ENCODE data around the gene ATP5MK.
"Not testable (repeated sequence)": the region's sequence is repeated elsewhere in the genome, so short reads cannot be mapped to it uniquely, and the experiment has no call there.

ATP5MK gene

DNA sequence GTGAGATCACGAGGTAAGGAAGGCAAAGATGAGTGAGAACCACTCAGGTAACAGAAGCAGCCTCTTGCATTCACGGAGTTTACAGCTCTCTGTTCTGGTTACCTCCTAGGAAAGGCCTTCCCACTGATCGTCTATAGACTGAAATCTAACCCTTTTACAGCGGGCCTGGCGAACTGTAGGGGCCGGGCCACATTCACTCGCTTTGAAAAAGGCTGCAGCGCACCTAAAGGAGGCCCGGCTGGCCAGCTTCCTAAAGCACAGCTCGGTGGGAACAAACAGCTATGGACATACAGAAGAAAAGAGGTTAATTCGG lies 565 bp downstream of the ATP5MK start:
- DNase-seq: no peak

- DNase-seq: no peak
Measured at GRCh38 chr10:103394180-103394579, 2.1 kb downstream of the ATP5MK start.

DNA sequence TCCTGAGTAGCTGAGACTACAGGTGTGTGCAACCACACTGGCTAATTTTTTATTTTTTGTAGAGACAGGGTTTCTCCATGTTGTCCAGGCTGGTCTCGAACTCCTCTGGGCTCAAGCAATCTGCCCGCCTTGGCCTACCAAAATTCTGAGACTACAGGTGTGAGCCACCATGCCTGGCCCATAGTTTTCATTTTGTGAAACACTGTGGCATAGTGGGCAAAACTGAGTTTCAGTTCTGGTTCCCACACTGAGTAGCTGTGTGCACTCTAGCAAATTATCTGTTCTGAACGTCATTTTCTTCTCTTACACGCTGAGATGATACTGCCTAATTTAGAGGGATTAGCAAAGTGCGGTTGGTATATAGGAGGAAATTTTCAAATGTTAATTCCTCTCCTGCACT lies 13.5 kb downstream of the ATP5MK start:
- no peak for DNase-seq

- DNase-seq: no peak
Measured at GRCh38 chr10:103374263-103374662, 22.0 kb downstream of the ATP5MK start.

DNA sequence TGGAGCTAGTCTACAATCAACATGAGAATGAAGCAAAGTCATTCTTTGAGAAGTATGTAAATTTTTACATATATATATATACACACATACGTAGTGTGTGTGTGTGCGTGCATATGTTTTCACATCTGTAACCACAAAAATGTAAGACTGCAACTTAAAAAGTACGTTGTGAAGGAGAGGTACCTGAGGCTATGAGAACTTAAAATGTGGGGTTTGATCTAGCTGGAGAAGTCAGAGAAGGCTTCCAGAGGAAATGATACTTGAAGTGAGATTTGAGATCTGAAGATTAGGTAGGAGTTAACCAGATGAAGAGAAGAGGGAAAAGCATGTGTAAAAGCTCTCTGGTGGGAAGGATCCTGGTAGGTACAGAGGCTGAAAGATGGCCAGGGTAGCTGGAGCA lies 22.7 kb downstream of the ATP5MK start:
- DNase-seq: no peak

DNA sequence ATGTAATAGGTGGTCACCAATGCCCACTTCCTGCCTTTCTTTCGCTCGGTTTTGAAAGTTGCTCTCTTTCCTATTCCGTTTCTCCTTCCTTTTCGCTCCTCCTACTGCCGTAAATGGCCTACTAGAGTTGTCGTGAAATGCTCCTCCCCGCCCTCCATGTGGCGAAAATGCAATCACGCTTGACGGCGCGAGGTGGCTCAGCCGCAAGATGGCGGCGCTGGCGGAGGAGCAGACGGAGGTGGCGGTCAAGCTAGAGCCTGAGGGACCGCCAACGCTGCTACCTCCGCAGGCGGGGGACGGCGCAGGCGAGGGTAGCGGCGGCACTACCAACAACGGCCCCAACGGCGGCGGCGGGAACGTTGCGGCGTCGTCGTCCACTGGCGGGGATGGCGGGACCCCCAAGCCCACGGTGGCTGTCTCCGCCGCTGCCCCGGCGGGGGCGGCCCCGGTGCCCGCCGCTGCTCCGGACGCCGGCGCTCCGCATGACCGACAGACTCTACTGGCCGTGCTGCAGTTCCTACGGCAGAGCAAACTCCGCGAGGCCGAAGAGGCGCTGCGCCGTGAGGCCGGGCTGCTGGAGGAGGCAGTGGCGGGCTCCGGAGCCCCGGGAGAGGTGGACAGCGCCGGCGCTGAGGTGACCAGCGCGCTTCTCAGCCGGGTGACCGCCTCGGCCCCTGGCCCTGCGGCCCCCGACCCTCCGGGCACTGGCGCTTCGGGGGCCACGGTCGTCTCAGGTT lies 28.3 kb downstream of the ATP5MK start, which contains the start of gene TAF5:
Gene TAF5 (plus strand): TSS at position 195 of the 737 bp plus-strand sequence. CDS start 14 bp downstream, at position 209.
- peak; percentile 82 for DNase-seq

DNA sequence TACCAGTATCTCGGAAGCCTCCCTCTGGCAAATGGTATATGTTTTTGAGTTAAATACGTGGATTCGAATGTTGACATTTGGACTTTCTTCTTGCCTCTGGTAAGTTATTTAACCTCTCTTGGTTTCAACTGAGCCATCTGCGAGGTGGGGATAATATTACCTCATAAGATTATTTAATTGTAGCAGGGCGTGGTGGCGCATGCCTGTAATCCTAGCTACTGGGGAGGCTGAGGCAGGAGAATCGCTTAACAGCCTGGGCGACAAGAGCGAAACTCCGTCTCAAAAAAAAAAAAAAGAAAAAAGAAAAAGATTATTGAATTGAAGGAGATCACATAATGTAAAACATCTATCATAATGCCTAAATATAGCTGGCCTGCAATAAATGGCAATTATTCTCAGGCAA lies 28.9 kb downstream of the ATP5MK start:
- no peak for DNase-seq

- not testable (repeated sequence) for DNase-seq
Measured at GRCh38 chr10:103360791-103361190, 35.5 kb downstream of the ATP5MK start.

GRCh38 chr10:103359493-103359892 lies 36.8 kb downstream of the ATP5MK start:
- DNase-seq: not testable (repeated sequence)

GRCh38 chr10:103355906-103356599 lies 40.2 kb downstream of the ATP5MK start:
- DNase-seq: no peak

DNA sequence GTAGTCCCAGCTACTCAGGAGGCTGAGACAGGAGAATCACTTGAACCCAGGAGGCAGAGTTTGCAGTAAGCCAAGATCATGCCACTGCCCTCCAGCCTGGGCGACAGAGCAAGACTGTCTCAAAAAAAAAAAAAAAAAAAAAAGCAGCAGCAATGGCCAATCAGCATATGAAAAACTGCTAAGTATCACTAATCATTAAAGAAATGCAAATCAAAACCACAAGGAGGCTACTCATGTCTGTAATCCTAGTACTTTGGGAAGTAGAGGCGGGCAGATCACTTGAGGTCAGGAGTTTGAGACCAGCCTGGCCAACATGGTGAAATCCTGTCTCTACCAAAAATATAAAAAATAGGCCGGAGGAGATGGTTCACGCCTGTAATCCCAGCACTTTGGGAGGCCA lies 41.7 kb downstream of the ATP5MK start:
- DNase-seq: not testable (repeated sequence)

DNA sequence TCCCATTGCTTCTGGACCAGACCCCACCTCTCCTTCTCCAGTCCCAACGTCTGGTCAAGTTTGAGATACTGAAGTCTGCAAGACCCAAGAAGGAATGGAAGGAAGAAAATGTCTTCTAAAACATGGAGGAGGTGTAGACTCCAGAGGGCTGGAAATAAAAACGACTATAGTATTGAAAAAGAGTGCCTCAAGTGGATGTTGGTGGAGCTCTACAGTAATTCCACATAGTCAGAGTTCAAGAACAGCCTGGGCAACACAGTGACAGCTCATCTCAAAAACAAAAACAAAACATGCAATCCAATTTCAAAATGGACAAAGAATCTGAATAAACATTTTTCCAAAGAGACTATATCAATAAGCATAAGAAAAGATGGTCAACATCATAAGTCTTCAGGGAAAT lies 43.0 kb downstream of the ATP5MK start:
- DNase-seq: no peak

GRCh38 chr10:103350517-103351260 lies 45.6 kb downstream of the ATP5MK start, which contains the start of gene PCGF6:
TSS of gene PCGF6 (minus strand) at chr10:103351140. CDS start at chr10:103351066, 74 bp downstream.
- peak; percentile 72 for DNase-seq

DNA sequence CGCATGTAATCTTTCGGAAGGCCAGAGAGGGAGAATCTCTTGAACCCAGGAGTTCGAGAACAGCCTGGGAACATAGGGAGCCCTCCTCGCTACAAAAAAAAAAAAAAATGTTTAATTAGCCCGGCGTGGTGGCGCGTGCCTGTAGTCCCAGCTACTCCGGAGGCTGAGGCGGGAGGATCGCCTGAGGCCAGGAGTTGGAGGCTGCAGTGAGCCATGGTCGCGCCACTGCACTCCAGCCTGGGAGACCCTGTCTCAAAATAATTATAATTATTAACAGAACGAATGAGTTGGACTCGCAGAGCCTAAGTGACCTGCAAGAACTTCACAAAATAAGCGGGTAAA lies 46.1 kb downstream of the ATP5MK start:
- DNase-seq: no peak

Data from NK-92 treated with Interleukin-12 subunit alpha and Interleukin-12 subunit beta, amount 100 ng/mL, for 24 hours (cell line).